SK-N-SH (cell line): ENCODE data around the gene MAPK4. TPM values are rescaled to one million over a fixed set of nuclear protein-coding genes. Genes with fewer than 3 reads are reported as not detected.

Experiments used
- CTCF ChIA-PET: fragments of 300-600, 350-600 bp; formaldehyde crosslinking; extraction: SDS; loops from one replicate; lab custom pipeline; 2021; lab: Yijun Ruan, JAX
- POLR2A ChIA-PET: fragments of 350-600 bp; sonication (Branson Sonifier 250); formaldehyde crosslinking; extraction: SDS; loops from one replicate; lab custom pipeline; 2020; ENCODE audit warnings: antibody characterized with exemption, inconsistent platforms; lab: Yijun Ruan, JAX
- DNase-seq: peaks from one replicate; pipeline ENCODE4 v3.0.0; 2012
- H2AFZ ChIP-seq: fragments of 200-600 bp; sonication (generic); 2 replicates; pipeline ENCODE4 v1.8.1; 2016; ENCODE audit warnings: antibody characterized with exemption, mild to moderate bottlenecking, low read depth
- H3F3A ChIP-seq: fragments of 200-600 bp; sonication (generic); replicated peaks from 2 replicates; pipeline ENCODE3; 2016; ENCODE audit warnings: antibody characterized with exemption, mild to moderate bottlenecking; ENCODE audit not compliant: insufficient read depth
- H3K27ac ChIP-seq, 2 experiments: fragments of 200-500 bp in 1 of 2; fragments of 200-600 bp in 1 of 2; sonication (Bioruptor generic) in 1 of 2; sonication (generic), shearing (Covaris generic) in 1 of 2; 2 replicates each; pipeline versions ENCODE4 v1.5.1 to v1.6.1; 2014 to 2016; ENCODE audit warnings: low read depth in 2 of 2, inconsistent platforms in 1 of 2, low read length in 1 of 2, mild to moderate bottlenecking in 1 of 2, mixed read lengths in 1 of 2
- H3K27me3 ChIP-seq: fragments of 200-600 bp; sonication (generic), shearing (Covaris generic); 2 replicates; pipeline ENCODE4 v1.6.1; 2016; ENCODE audit warnings: mixed run types; ENCODE audit not compliant: insufficient read depth
- H3K36me3 ChIP-seq, 2 experiments: fragments of 200-500 bp in 1 of 2; fragments of 200-600 bp in 1 of 2; sonication (Bioruptor generic) in 1 of 2; sonication (generic) in 1 of 2; replicated peaks in 1 of 2; 2 replicates each; pipeline versions ENCODE3 to v1.5.1; 2014 to 2016; ENCODE audit warnings: low read length in 1 of 2, mild to moderate bottlenecking in 1 of 2; ENCODE audit not compliant: insufficient read depth in 2 of 2, control insufficient read depth in 1 of 2
- H3K4me1 ChIP-seq, 2 experiments: fragments of 200-500 bp in 1 of 2; fragments of 200-600 bp in 1 of 2; sonication (Bioruptor generic) in 1 of 2; sonication (generic), shearing (Covaris generic) in 1 of 2; 2 replicates each; pipeline versions ENCODE4 v1.5.1 to v1.6.1; 2014 to 2016; ENCODE audit warnings: low read depth in 1 of 2, low read length in 1 of 2, mixed run types in 1 of 2; ENCODE audit not compliant: insufficient read depth in 2 of 2, control insufficient read depth in 1 of 2
- H3K4me2 ChIP-seq: fragments of 200-600 bp; sonication (generic), shearing (Covaris generic); 2 replicates; pipeline ENCODE4 v1.6.1; 2017; ENCODE audit warnings: mixed run types
- H3K4me3 ChIP-seq, 2 experiments: fragments of 200-500 bp in 1 of 2; fragments of 200-600 bp in 1 of 2; sonication (Bioruptor generic) in 1 of 2; sonication (generic), shearing (Covaris generic) in 1 of 2; 2 replicates each; pipeline versions ENCODE4 v1.5.1 to v1.8.1; 2014 to 2016; ENCODE audit warnings: low read depth in 2 of 2, inconsistent platforms in 1 of 2, low read length in 1 of 2, mild to moderate bottlenecking in 1 of 2, mixed read lengths in 1 of 2, moderate library complexity in 1 of 2
- H3K79me2 ChIP-seq: fragments of 200-600 bp; sonication (generic); 2 replicates; pipeline ENCODE4 v1.8.1; 2017; ENCODE audit warnings: mild to moderate bottlenecking; ENCODE audit not compliant: insufficient read depth
- H3K9ac ChIP-seq: fragments of 200-600 bp; sonication (generic); 2 replicates; pipeline ENCODE4 v1.6.1; 2017; ENCODE audit warnings: mixed run types
- H3K9me2 ChIP-seq: fragments of 200-600 bp; sonication (generic); 2 replicates; pipeline ENCODE4 v1.6.1; 2017; ENCODE audit warnings: mixed run types
- H3K9me3 ChIP-seq: fragments of 200-600 bp; sonication (generic); 2 replicates; pipeline ENCODE4 v1.6.1; 2017; ENCODE audit warnings: mixed run types, mild to moderate bottlenecking, moderate library complexity
- H4K20me1 ChIP-seq: fragments of 200-600 bp; sonication (generic); 2 replicates; pipeline ENCODE4 v1.6.1; 2017; ENCODE audit warnings: mild to moderate bottlenecking, mixed run types; ENCODE audit not compliant: insufficient read depth
- CHD2 ChIP-seq: fragments of 150-350 bp; IDR thresholded peaks from 2 replicates; pipeline ENCODE4 v1.6.1; 2018; ENCODE audit warnings: low read length; ENCODE audit not compliant: partially characterized antibody
- FOXM1 ChIP-seq: IDR thresholded peaks from 2 replicates; pipeline ENCODE4 v1.4.0; 2012; ENCODE audit warnings: low read depth, mild to moderate bottlenecking
- POLR2AphosphoS5 ChIP-seq: IDR thresholded peaks from 2 replicates; pipeline ENCODE4 v1.6.1; 2012; ENCODE audit warnings: low read depth, low read length
- RAD21 ChIP-seq: IDR thresholded peaks from 2 replicates; pipeline ENCODE4 v1.6.1; 2012; ENCODE audit warnings: mild to moderate bottlenecking, low read length
- REST ChIP-seq: IDR thresholded peaks from 2 replicates; pipeline ENCODE4 v1.6.1; 2012; ENCODE audit warnings: mild to moderate bottlenecking, low read depth, low read length, moderate library complexity
- SIN3A ChIP-seq: IDR thresholded peaks from 2 replicates; pipeline ENCODE4 v1.6.1; 2012; ENCODE audit warnings: low read depth, mild to moderate bottlenecking, low read length, moderate library complexity, borderline replicate concordance
- SMC3 ChIP-seq: IDR thresholded peaks from 2 replicates; pipeline ENCODE4 v1.6.1; 2012; ENCODE audit warnings: low read depth, low read length, improper control_type of control experiment
- USF1 ChIP-seq: IDR thresholded peaks from 2 replicates; pipeline ENCODE4 v1.4.0; 2012; ENCODE audit warnings: low read depth, borderline replicate concordance
- YY1 ChIP-seq: IDR thresholded peaks from 2 replicates; pipeline ENCODE4 v1.4.0; 2012; ENCODE audit warnings: low read depth, mild to moderate bottlenecking
- WGBS: methylation state at CpG from one replicate; pipeline ENCODE4 v1.1.6; 2017; ENCODE audit warnings: low lambda C conversion rate; 5-methylcytosine and 5-hydroxymethylcytosine counted together
- polyA plus RNA-seq, 3 experiments: library from polyadenylated mRNA; depleted of rRNA; stranded (reverse); fragments of >200 nt; gene quantifications; 2 replicates each; pipeline ENCODE4 v1.2.3, GENCODE V29; 2012

The MAPK4 gene
- polyA plus RNA-seq, 1 of the 3 experiments (the other 2 are of a cell fraction): 0.02 TPM

DNA sequence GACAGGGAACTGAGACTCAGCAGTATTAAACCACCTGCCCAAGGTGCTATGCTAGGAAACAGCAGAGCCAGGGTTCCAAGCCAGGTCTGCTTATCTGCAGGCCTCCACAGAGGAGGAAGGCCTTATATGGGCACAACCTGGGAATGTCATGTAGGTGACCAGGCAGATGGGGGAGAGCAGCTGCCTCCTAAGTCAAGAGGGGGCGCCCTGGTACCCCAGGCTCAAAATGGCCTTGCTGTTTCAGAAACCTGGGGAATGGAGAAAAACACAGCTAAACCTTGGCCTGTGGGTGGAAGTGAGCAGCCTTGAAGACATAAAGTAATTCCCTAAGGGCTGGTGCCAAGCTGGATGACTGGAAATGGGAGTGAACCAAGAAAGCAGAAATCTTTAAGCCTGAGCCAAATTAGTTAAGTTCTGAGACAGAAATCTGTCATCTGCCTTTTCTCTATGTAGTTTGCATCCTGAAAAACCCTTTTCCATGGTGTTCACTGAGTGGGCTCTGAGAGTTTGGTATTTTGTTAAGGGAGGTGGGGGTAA lies 79.1 kb downstream of the MAPK4 start:
- Histone ChIP-seq H3K4me1 (no peaks in the 10 kb centered on the region; a peak in 1 of 4 replicates), H3K9me3 (no peaks in the 10 kb centered on the region), H3K9ac (no peak overlapping the region), H4K20me1 (no peaks in the 10 kb centered on the region), H3K27me3 (no peaks in the 10 kb centered on the region), H3K4me3 (no peak overlapping the region), H3F3A (no peaks in the 10 kb centered on the region), H3K79me2 (no peaks in the 10 kb centered on the region), H3K4me2 (no peak overlapping the region), H3K27ac (no peak overlapping the region), H3K9me2 (no peaks in the 10 kb centered on the region), H2AFZ (no peak overlapping the region), H3K36me3 (no peaks in the 10 kb centered on the region)
- ChIA-PET POLR2A (no interaction called here), CTCF (interaction anchor here (0.8 kb wide), 1 partner anchor 25 kb away, joined by 3 read pairs; no protein-coding TSS in a partner anchor)
- TF ChIP-seq CHD2 (no peak), SMC3 (no peak), YY1 (no peak), USF1 (no peak), POLR2AphosphoS5 (no peak)
- DNase-seq: no peak
- WGBS: 71% methylated on average over 1 of the region's 1 CpG

- Histone ChIP-seq H4K20me1 (no peaks in the 10 kb centered on the region), H3K4me3 (no peak overlapping the region), H3K36me3 (no peaks in the 10 kb centered on the region), H3K4me2 (no peak overlapping the region), H3K9ac (no peak overlapping the region), H3K9me2 (no peaks in the 10 kb centered on the region), H2AFZ (no peak overlapping the region), H3K27me3 (no peaks in the 10 kb centered on the region), H3F3A (no peaks in the 10 kb centered on the region), H3K4me1 (no peaks in the 10 kb centered on the region; a peak in 1 of 4 replicates), H3K27ac (no peak overlapping the region), H3K79me2 (no peaks in the 10 kb centered on the region), H3K9me3 (no peaks in the 10 kb centered on the region)
- POLR2A ChIA-PET: no interaction called here
- CTCF ChIA-PET: interaction anchor here (0.8 kb wide), 1 partner anchor 25 kb away, joined by 3 read pairs; no protein-coding TSS in a partner anchor
- TF ChIP-seq RAD21 (no peak), FOXM1 (no peak), SIN3A (no peak), REST (no peak)
- DNase-seq: no peak
- WGBS: 67% methylated on average over 4 of the region's 4 CpGs
These were observed 79.8 kb downstream of the MAPK4 start for GRCh38 chr18:50639711-50640110.
